Liver (tissue), 9 donors: ENCODE measurements around the gene TMEM45A. TPM values are rescaled to one million over a fixed set of nuclear protein-coding genes. Genes with fewer than 3 reads are reported as not detected.
A peak's percentile ranks its signal among the peaks of the same experiment; 100 is the strongest.

Source experiments
- DNase-seq: peaks from one replicate; pipeline ENCODE4 v3.0.0-alpha.2; 2017; ENCODE audit warnings: low spot score
- H3K27ac ChIP-seq, 2 donors: one replicate each; pipeline ENCODE4 v1.7.0; 2013; ENCODE audit warnings: inconsistent platforms in 2 of 2, low read length in 2 of 2, control low read depth in 1 of 2, low read depth in 1 of 2, mild to moderate bottlenecking in 1 of 2
- H3K27me3 ChIP-seq, 4 donors: one replicate each; pipeline versions ENCODE4 v1.6.1 to v1.7.0; 2013; ENCODE audit warnings: low read length in 3 of 4, inconsistent platforms in 1 of 4, mild to moderate bottlenecking in 1 of 4, moderate library complexity in 1 of 4; ENCODE audit not compliant: control insufficient read depth in 4 of 4, insufficient read depth in 4 of 4
- H3K36me3 ChIP-seq, 4 donors: one replicate each; pipeline versions ENCODE4 v1.6.1 to v1.7.0; 2013; ENCODE audit warnings: low read length in 3 of 4, mild to moderate bottlenecking in 3 of 4, low read depth in 1 of 4, moderate library complexity in 1 of 4; ENCODE audit not compliant: control insufficient read depth in 4 of 4, insufficient read depth in 3 of 4
- H3K4me1 ChIP-seq, 4 donors: one replicate each; pipeline versions ENCODE4 v1.6.1 to v1.7.0; 2013; ENCODE audit warnings: low read length in 3 of 4, mild to moderate bottlenecking in 3 of 4, moderate library complexity in 1 of 4; ENCODE audit not compliant: control insufficient read depth in 4 of 4, insufficient read depth in 4 of 4
- H3K4me3 ChIP-seq, 3 donors: one replicate each; pipeline versions ENCODE4 v1.6.1 to v1.7.0; 2013; ENCODE audit warnings: low read length in 3 of 3, control low read depth in 1 of 3, low read depth in 1 of 3, mild to moderate bottlenecking in 1 of 3
- H3K9ac ChIP-seq, 2 donors: one replicate each; pipeline ENCODE4 v1.7.0; 2013; ENCODE audit warnings: low read length in 2 of 2, mild to moderate bottlenecking in 2 of 2, moderate library complexity in 2 of 2, control low read depth in 1 of 2, low read depth in 1 of 2
- H3K9me3 ChIP-seq, 4 donors: one replicate each; pipeline versions ENCODE4 v1.6.1 to v1.7.0; 2013; ENCODE audit warnings: low read length in 3 of 4; ENCODE audit not compliant: control insufficient read depth in 4 of 4
- ATF3 ChIP-seq: IDR thresholded peaks from 2 replicates; pipeline ENCODE4 v1.6.1; 2016; ENCODE audit warnings: antibody characterized with exemption
- CTCF ChIP-seq: fragments of 150-350 bp; IDR thresholded peaks from 2 replicates; pipeline ENCODE4 v1.5.1; 2017; ENCODE audit warnings: improper control_type of control experiment, low read depth, low read length; ENCODE audit not compliant: missing input control
- EGR1 ChIP-seq, 2 donors: IDR thresholded peaks; 2 replicates each; pipeline ENCODE4 v1.6.1; 2016 to 2018; ENCODE audit warnings: antibody characterized with exemption in 2 of 2, low read depth in 2 of 2
- FOXA1 ChIP-seq: IDR thresholded peaks from 2 replicates; pipeline ENCODE4 v1.6.1; 2016; ENCODE audit warnings: antibody characterized with exemption
- FOXA2 ChIP-seq: IDR thresholded peaks from 2 replicates; pipeline ENCODE4 v1.6.1; 2016; ENCODE audit warnings: antibody characterized with exemption
- GABPA ChIP-seq, 2 donors: IDR thresholded peaks in 1 of 2; conservative IDR thresholded peaks in 1 of 2; 2 replicates each; pipeline ENCODE4 v1.6.1; 2016; ENCODE audit warnings: antibody characterized with exemption in 2 of 2, mild to moderate bottlenecking in 1 of 2, moderate library complexity in 1 of 2
- HNF4A ChIP-seq, 2 donors: conservative IDR thresholded peaks; 2 replicates each; pipeline ENCODE4 v1.6.1; 2016; ENCODE audit warnings: antibody characterized with exemption in 2 of 2, mild to moderate bottlenecking in 2 of 2
- HNF4G ChIP-seq: IDR thresholded peaks from 2 replicates; pipeline ENCODE4 v1.6.1; 2016; ENCODE audit warnings: antibody characterized with exemption
- JUND ChIP-seq, 2 donors: IDR thresholded peaks; 2 replicates each; pipeline ENCODE4 v1.6.1; 2016; ENCODE audit warnings: antibody characterized with exemption in 2 of 2
- MAX ChIP-seq: IDR thresholded peaks from 2 replicates; pipeline ENCODE4 v1.6.1; 2016; ENCODE audit warnings: antibody characterized with exemption
- NR2F2 ChIP-seq: IDR thresholded peaks from 2 replicates; pipeline ENCODE4 v1.6.1; 2016; ENCODE audit warnings: antibody characterized with exemption
- RAD21 ChIP-seq, 2 donors: IDR thresholded peaks; 2 replicates each; pipeline ENCODE4 v1.6.1; 2016; ENCODE audit warnings: antibody characterized with exemption in 2 of 2, mild to moderate bottlenecking in 2 of 2
- REST ChIP-seq: IDR thresholded peaks from 2 replicates; pipeline ENCODE4 v1.6.1; 2016; ENCODE audit warnings: antibody characterized with exemption, mild to moderate bottlenecking
- RXRA ChIP-seq, 2 donors: IDR thresholded peaks; 2 replicates each; pipeline ENCODE4 v1.6.1; 2017 to 2018; ENCODE audit warnings: antibody characterized with exemption in 2 of 2, mild to moderate bottlenecking in 1 of 2
- SP1 ChIP-seq: IDR thresholded peaks from 2 replicates; pipeline ENCODE4 v1.6.1; 2018; ENCODE audit warnings: antibody characterized with exemption, mild to moderate bottlenecking
- TAF1 ChIP-seq: conservative IDR thresholded peaks from 2 replicates; pipeline ENCODE4 v1.6.1; 2016; ENCODE audit warnings: antibody characterized with exemption, mild to moderate bottlenecking
- YY1 ChIP-seq: IDR thresholded peaks from 2 replicates; pipeline ENCODE4 v1.6.1; 2016; ENCODE audit warnings: antibody characterized with exemption, mild to moderate bottlenecking
- ZBTB33 ChIP-seq: IDR thresholded peaks from 2 replicates; pipeline ENCODE4 v1.6.1; 2016; ENCODE audit warnings: antibody characterized with exemption
- WGBS: extraction: QIAGEN DNeasy Blood & Tissue Kit; methylation state at CpG from one replicate; pipeline ENCODE4 v1.1.7; 2013; 5-methylcytosine and 5-hydroxymethylcytosine counted together
- polyA plus RNA-seq, 2 donors: library from polyadenylated mRNA; stranded (reverse) in 1 of 2; unstranded in 1 of 2; fragments of 200-250 nt in 1 of 2; fragments of >200 nt in 1 of 2; fragmentation: Nextera tagmentation in 1 of 2; extraction: Ambion mirVana in 1 of 2; gene quantifications; one replicate each; pipeline versions ENCODE4 v1.2.1 to v1.2.3, GENCODE V29; 2013 to 2015
- total RNA-seq, 2 donors: library from RNA; depleted of rRNA; stranded (reverse); fragments of >200 nt; gene quantifications; one replicate each; pipeline ENCODE4 v1.2.3, GENCODE V29; 2014
- donor health status: healthy.
- donor health status: healthy.
- donor health status: healthy.
- donor health status: healthy.
- donor health status: healthy.

Gene TMEM45A
- total and polyA plus RNA-seq, 4 donors = 7.1 to 65.8 (median 45.1) TPM

- no peak overlapping the region for H3K4me3 ChIP-seq
- no peak for DNase-seq
- peak overlapping the region in 1 of 2 donors; percentile 40 for H3K27ac ChIP-seq
- H3K4me1 ChIP-seq = peaks cover 2 to 18% (median 4%) of the 10 kb centered on the region in 4 donors
- H3K9ac ChIP-seq = no peak overlapping the region
- no peaks in the 10 kb centered on the region for H3K36me3 ChIP-seq
- H3K9me3 ChIP-seq = no peaks in the 10 kb centered on the region
- no peaks in the 10 kb centered on the region for H3K27me3 ChIP-seq
- no peak for TF ChIP-seq NR2F2
- no peak for TF ChIP-seq CTCF
- no peak for TF ChIP-seq GABPA (IDR thresholded peaks at IDR 0.05 in 1 of 2, conservative IDR thresholded peaks at IDR 0.05 in 1 of 2)
- no peak for TF ChIP-seq YY1
- TF ChIP-seq REST = no peak
- TF ChIP-seq ZBTB33 = no peak
- TF ChIP-seq HNF4G = no peak
- no peak for TF ChIP-seq RXRA (IDR thresholded peaks at IDR 0.05)
- no peak for TF ChIP-seq FOXA2
- no peak for TF ChIP-seq TAF1
- TF ChIP-seq EGR1 (IDR thresholded peaks at IDR 0.05; ENCODE audit: low read depth in 2 of 2) = no peak
- no peak for TF ChIP-seq SP1
- no peak for TF ChIP-seq JUND (IDR thresholded peaks at IDR 0.05)
- no peak for TF ChIP-seq MAX
- TF ChIP-seq HNF4A (conservative IDR thresholded peaks at IDR 0.05) = no peak
- no peak for TF ChIP-seq ATF3
- no peak for TF ChIP-seq FOXA1
Measured at GRCh38 chr3:100496711-100497261, 4.4 kb downstream of the TMEM45A start.

- no peak overlapping the region for H3K27ac ChIP-seq
- no peak for DNase-seq
- peaks cover under 1 to 14% (median 4%) of the 10 kb centered on the region in 4 donors for H3K4me1 ChIP-seq
- H3K36me3 ChIP-seq = no peaks in the 10 kb centered on the region
- no peak overlapping the region for H3K9ac ChIP-seq
- no peaks in the 10 kb centered on the region for H3K9me3 ChIP-seq
- H3K4me3 ChIP-seq = no peak overlapping the region
- 68% methylated on average over 4 of the region's 4 CpGs for WGBS
- no peaks in the 10 kb centered on the region for H3K27me3 ChIP-seq
- no peak for TF ChIP-seq TAF1
- TF ChIP-seq RAD21 (IDR thresholded peaks at IDR 0.05) = no peak
- TF ChIP-seq FOXA2 = no peak
- no peak for TF ChIP-seq YY1
- no peak for TF ChIP-seq HNF4A (conservative IDR thresholded peaks at IDR 0.05)
- TF ChIP-seq ATF3 = no peak
- no peak for TF ChIP-seq REST
- TF ChIP-seq JUND (IDR thresholded peaks at IDR 0.05) = no peak
- TF ChIP-seq GABPA (IDR thresholded peaks at IDR 0.05 in 1 of 2, conservative IDR thresholded peaks at IDR 0.05 in 1 of 2) = no peak
- no peak for TF ChIP-seq ZBTB33
Measured at GRCh38 chr3:100499651-100500050, 7.2 kb downstream of the TMEM45A start.
